ENCODE results near the gene XRN2. TPM values are rescaled to one million over a fixed set of nuclear protein-coding genes. Genes with fewer than 3 reads are reported as not detected.

XRN2 gene, protein sequence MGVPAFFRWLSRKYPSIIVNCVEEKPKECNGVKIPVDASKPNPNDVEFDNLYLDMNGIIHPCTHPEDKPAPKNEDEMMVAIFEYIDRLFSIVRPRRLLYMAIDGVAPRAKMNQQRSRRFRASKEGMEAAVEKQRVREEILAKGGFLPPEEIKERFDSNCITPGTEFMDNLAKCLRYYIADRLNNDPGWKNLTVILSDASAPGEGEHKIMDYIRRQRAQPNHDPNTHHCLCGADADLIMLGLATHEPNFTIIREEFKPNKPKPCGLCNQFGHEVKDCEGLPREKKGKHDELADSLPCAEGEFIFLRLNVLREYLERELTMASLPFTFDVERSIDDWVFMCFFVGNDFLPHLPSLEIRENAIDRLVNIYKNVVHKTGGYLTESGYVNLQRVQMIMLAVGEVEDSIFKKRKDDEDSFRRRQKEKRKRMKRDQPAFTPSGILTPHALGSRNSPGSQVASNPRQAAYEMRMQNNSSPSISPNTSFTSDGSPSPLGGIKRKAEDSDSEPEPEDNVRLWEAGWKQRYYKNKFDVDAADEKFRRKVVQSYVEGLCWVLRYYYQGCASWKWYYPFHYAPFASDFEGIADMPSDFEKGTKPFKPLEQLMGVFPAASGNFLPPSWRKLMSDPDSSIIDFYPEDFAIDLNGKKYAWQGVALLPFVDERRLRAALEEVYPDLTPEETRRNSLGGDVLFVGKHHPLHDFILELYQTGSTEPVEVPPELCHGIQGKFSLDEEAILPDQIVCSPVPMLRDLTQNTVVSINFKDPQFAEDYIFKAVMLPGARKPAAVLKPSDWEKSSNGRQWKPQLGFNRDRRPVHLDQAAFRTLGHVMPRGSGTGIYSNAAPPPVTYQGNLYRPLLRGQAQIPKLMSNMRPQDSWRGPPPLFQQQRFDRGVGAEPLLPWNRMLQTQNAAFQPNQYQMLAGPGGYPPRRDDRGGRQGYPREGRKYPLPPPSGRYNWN
- total RNA-seq, result 87.7 and 90.2 TPM in 2 replicates

DNA sequence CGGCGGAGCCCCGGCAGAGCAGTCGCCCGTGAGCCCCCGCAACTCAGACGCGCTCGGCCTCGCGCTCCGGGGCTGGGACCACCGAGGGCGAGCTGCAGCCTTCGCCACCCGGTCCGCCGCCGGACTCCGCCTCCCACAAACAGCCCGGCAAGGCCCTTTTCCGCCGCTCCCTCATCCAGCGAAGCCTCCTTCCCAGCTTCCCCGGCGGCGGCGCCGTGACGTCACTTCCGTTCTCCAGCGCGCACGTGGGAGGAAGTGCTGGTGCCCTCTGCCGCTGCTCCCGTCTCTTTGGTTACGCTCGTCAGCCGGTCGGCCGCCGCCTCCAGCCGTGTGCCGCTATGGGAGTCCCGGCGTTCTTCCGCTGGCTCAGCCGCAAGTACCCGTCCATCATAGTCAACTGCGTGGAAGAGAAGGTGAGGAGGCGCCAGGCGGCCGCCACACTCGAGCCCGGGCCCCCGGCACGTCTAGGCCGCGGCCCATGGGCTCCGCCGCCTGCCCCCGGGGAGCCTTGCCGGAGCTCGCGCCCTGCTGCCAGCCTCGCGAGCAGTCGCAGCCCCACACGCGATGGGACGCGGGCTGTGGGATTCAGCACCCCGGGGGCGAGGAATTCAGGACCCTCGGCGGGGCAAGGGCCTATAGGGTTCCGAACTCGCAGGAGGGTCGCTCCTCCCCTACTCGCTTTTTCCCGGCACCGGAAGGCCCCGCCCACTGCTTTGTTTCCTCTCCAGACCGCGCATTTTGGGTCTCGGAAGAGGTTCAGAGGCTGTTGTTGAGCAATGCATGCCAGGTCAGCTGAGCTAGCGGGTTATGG lies at the start of gene XRN2:
Gene XRN2 (plus strand): TSS at position 271 of the 811 bp plus-strand sequence. CDS start 68 bp downstream, at position 339.
- peaks cover 38% of the 10 kb centered on the region for H3K36me3 Mint-ChIP-seq (ENCODE audit: low read depth)
- H3K27me3 Mint-ChIP-seq (ENCODE audit: low read depth), result no peaks in the 10 kb centered on the region
- H3K4me3 Mint-ChIP-seq (ENCODE audit: low read depth), result peak within 1 kb of the TSS; percentile 97
- peaks cover 29% of the 10 kb centered on the region for H3K4me1 Mint-ChIP-seq (ENCODE audit: low read depth)
- peaks cover 4% of the 10 kb centered on the region for H3K9me3 Mint-ChIP-seq
- intact Hi-C loops (cut with micrococcal nuclease), result loop anchor here (1.0 to 5.0 kb wide), 4 partner anchors 52 to 177 kb away; partner anchors contain the start of gene KIZ
- peak; percentile 92 for DNase-seq (ENCODE audit: low spot score)
- H3K27ac Mint-ChIP-seq, result peak within 1 kb of the TSS; percentile 99

- H3K36me3 Mint-ChIP-seq (ENCODE audit: low read depth), result no peaks in the 10 kb centered on the region
Measured at GRCh38 chr20:21257192-21257591, 45.9 kb upstream of the XRN2 start.

GRCh38 chr20:21258411-21258810 lies 44.7 kb upstream of the XRN2 start:
- Mint-ChIP-seq H3K9me3 (no peaks in the 10 kb centered on the region), H3K27ac (no peak overlapping the region), H3K4me3 (ENCODE audit: low read depth) (no peak overlapping the region), H3K27me3 (ENCODE audit: low read depth) (peaks cover 3% of the 10 kb centered on the region), H3K4me1 (ENCODE audit: low read depth) (no peaks in the 10 kb centered on the region), H3K36me3 (ENCODE audit: low read depth) (no peaks in the 10 kb centered on the region)
- intact Hi-C loops (cut with micrococcal nuclease), result no loop called here
- DNase-seq (ENCODE audit: low spot score), result no peak

More at GRCh38 chr20:21257192-21257591, 45.9 kb upstream of the XRN2 start:
- intact Hi-C loops (cut with micrococcal nuclease), result no loop called here
- peaks cover 2% of the 10 kb centered on the region for H3K27me3 Mint-ChIP-seq (ENCODE audit: low read depth)
- H3K9me3 Mint-ChIP-seq, result no peaks in the 10 kb centered on the region
- H3K4me1 Mint-ChIP-seq (ENCODE audit: low read depth), result peaks cover 4% of the 10 kb centered on the region
- no peak overlapping the region for H3K27ac Mint-ChIP-seq
- no peak for DNase-seq (ENCODE audit: low spot score)
- H3K4me3 Mint-ChIP-seq (ENCODE audit: low read depth), result no peak overlapping the region

GRCh38 chr20:21259346-21259745 lies 43.8 kb upstream of the XRN2 start:
- H3K27me3 Mint-ChIP-seq (ENCODE audit: low read depth), result peaks cover 3% of the 10 kb centered on the region
- H3K4me3 Mint-ChIP-seq (ENCODE audit: low read depth), result no peak overlapping the region
- intact Hi-C loops (cut with micrococcal nuclease), result no loop called here
- no peak for DNase-seq (ENCODE audit: low spot score)
- no peaks in the 10 kb centered on the region for H3K4me1 Mint-ChIP-seq (ENCODE audit: low read depth)
- H3K27ac Mint-ChIP-seq, result no peak overlapping the region
- H3K9me3 Mint-ChIP-seq, result no peaks in the 10 kb centered on the region
- H3K36me3 Mint-ChIP-seq (ENCODE audit: low read depth), result no peaks in the 10 kb centered on the region

GRCh38 chr20:21262812-21263211 lies 40.3 kb upstream of the XRN2 start:
- H3K27ac Mint-ChIP-seq, result no peak overlapping the region
- H3K4me3 Mint-ChIP-seq (ENCODE audit: low read depth), result no peak overlapping the region
- H3K27me3 Mint-ChIP-seq (ENCODE audit: low read depth), result peaks cover 3% of the 10 kb centered on the region
- no peaks in the 10 kb centered on the region for H3K4me1 Mint-ChIP-seq (ENCODE audit: low read depth)
- no peaks in the 10 kb centered on the region for H3K36me3 Mint-ChIP-seq (ENCODE audit: low read depth)
- intact Hi-C loops (cut with micrococcal nuclease), result no loop called here
- no peak for DNase-seq (ENCODE audit: low spot score)
- no peaks in the 10 kb centered on the region for H3K9me3 Mint-ChIP-seq

GRCh38 chr20:21265261-21266190 lies 37.6 kb upstream of the XRN2 start:
- intact Hi-C loops (cut with micrococcal nuclease), result no loop called here

GRCh38 chr20:21266191-21266536 lies 37.0 kb upstream of the XRN2 start:
- peaks cover 5% of the 10 kb centered on the region for H3K27me3 Mint-ChIP-seq (ENCODE audit: low read depth)
- no peaks in the 10 kb centered on the region for H3K9me3 Mint-ChIP-seq
- intact Hi-C loops (cut with micrococcal nuclease), result no loop called here
- H3K36me3 Mint-ChIP-seq (ENCODE audit: low read depth), result no peaks in the 10 kb centered on the region
- H3K4me3 Mint-ChIP-seq (ENCODE audit: low read depth), result no peak overlapping the region
- DNase-seq (ENCODE audit: low spot score), result no peak
- H3K4me1 Mint-ChIP-seq (ENCODE audit: low read depth), result no peaks in the 10 kb centered on the region
- H3K27ac Mint-ChIP-seq, result no peak overlapping the region

More at GRCh38 chr20:21265261-21266190, 37.6 kb upstream of the XRN2 start:
- H3K9me3 Mint-ChIP-seq, result no peaks in the 10 kb centered on the region
- H3K27ac Mint-ChIP-seq, result no peak overlapping the region
- peaks cover 3% of the 10 kb centered on the region for H3K27me3 Mint-ChIP-seq (ENCODE audit: low read depth)
- DNase-seq (ENCODE audit: low spot score), result no peak
- no peaks in the 10 kb centered on the region for H3K4me1 Mint-ChIP-seq (ENCODE audit: low read depth)
- H3K36me3 Mint-ChIP-seq (ENCODE audit: low read depth), result no peaks in the 10 kb centered on the region
- no peak overlapping the region for H3K4me3 Mint-ChIP-seq (ENCODE audit: low read depth)

GRCh38 chr20:21269772-21270171 lies 33.4 kb upstream of the XRN2 start:
- H3K4me1 Mint-ChIP-seq (ENCODE audit: low read depth), result no peaks in the 10 kb centered on the region
- H3K36me3 Mint-ChIP-seq (ENCODE audit: low read depth), result no peaks in the 10 kb centered on the region
- no peak overlapping the region for H3K4me3 Mint-ChIP-seq (ENCODE audit: low read depth)
- intact Hi-C loops (cut with micrococcal nuclease), result no loop called here
- peaks cover 6% of the 10 kb centered on the region for H3K27me3 Mint-ChIP-seq (ENCODE audit: low read depth)
- no peaks in the 10 kb centered on the region for H3K9me3 Mint-ChIP-seq
- H3K27ac Mint-ChIP-seq, result no peak overlapping the region
- DNase-seq (ENCODE audit: low spot score), result no peak

GRCh38 chr20:21270806-21271205 lies 32.3 kb upstream of the XRN2 start:
- H3K36me3 Mint-ChIP-seq (ENCODE audit: low read depth), result no peaks in the 10 kb centered on the region
- H3K27me3 Mint-ChIP-seq (ENCODE audit: low read depth), result peaks cover 6% of the 10 kb centered on the region
- H3K9me3 Mint-ChIP-seq, result no peaks in the 10 kb centered on the region
- H3K4me3 Mint-ChIP-seq (ENCODE audit: low read depth), result no peak overlapping the region
- H3K27ac Mint-ChIP-seq, result no peak overlapping the region
- no peak for DNase-seq (ENCODE audit: low spot score)
- intact Hi-C loops (cut with micrococcal nuclease), result no loop called here
- H3K4me1 Mint-ChIP-seq (ENCODE audit: low read depth), result no peaks in the 10 kb centered on the region

DNA sequence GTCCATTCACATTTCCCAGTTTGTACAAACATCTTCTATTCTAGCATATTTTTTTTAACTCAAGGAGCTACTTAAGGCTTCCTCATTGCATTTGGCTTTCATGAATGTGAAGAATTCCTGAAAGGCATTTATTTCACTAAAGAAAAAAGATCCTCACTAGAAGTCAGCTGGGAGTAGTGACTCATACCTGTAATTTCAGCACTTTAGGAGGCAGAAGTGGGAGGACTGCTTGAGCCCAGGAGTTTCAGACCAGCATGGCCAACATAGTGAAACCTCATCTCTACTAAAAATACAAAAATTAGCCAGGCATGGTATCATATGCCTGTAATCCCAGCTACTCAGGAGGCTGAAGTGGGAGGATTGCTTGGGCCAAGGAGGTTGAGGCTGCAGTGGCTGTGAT lies 30.9 kb upstream of the XRN2 start:
- no peaks in the 10 kb centered on the region for H3K4me1 Mint-ChIP-seq (ENCODE audit: low read depth)
- no peak overlapping the region for H3K4me3 Mint-ChIP-seq (ENCODE audit: low read depth)
- no peaks in the 10 kb centered on the region for H3K36me3 Mint-ChIP-seq (ENCODE audit: low read depth)
- no peak for DNase-seq (ENCODE audit: low spot score)
- H3K27me3 Mint-ChIP-seq (ENCODE audit: low read depth), result peaks cover 6% of the 10 kb centered on the region
- no peak overlapping the region for H3K27ac Mint-ChIP-seq
- intact Hi-C loops (cut with micrococcal nuclease), result no loop called here
- H3K9me3 Mint-ChIP-seq, result no peaks in the 10 kb centered on the region

- Mint-ChIP-seq H3K9me3 (no peaks in the 10 kb centered on the region), H3K4me1 (ENCODE audit: low read depth) (no peaks in the 10 kb centered on the region), H3K4me3 (ENCODE audit: low read depth) (no peak overlapping the region), H3K27me3 (ENCODE audit: low read depth) (peaks cover 6% of the 10 kb centered on the region), H3K27ac (no peak overlapping the region), H3K36me3 (ENCODE audit: low read depth) (no peaks in the 10 kb centered on the region)
- intact Hi-C loops (cut with micrococcal nuclease), result no loop called here
- DNase-seq (ENCODE audit: low spot score), result no peak
Measured at GRCh38 chr20:21272679-21273078, 30.5 kb upstream of the XRN2 start.

Data from activated T-helper 2 cell treated with anti-CD3 and anti-CD28 coated beads, Interferon-gamma antibody, Interleukin-2, Interleukin-4, amounts not matched to agents 10 μg/mL and 5 μg/mL and 100 μg/mL, durations not matched to agents 14 hours and 24 hours and 36 hours (primary cell).